DMS 273 (cell line): ENCODE measurements around the gene ANLN.
"Not testable (repeated sequence)": the region's sequence is repeated elsewhere in the genome, so short reads cannot be mapped to it uniquely, and the experiment has no call there.

Experiments used
- DNase-seq: peaks from one replicate; lab custom pipeline; 2025; ENCODE audit not compliant: unreplicated experiment; lab: John Stamatoyannopoulos, UW

ANLN gene

GRCh38 chr7:36389371-36390198, at the start of gene ANLN:
Gene ANLN (plus strand): TSS chr7:36389862. CDS start chr7:36390027, 165 bp downstream.
- peak; percentile 99 for DNase-seq

GRCh38 chr7:36343548-36343947, 46.1 kb upstream of the ANLN start:
- DNase-seq: no peak

- DNase-seq: no peak
Measured at GRCh38 chr7:36344622-36345021, 45.0 kb upstream of the ANLN start.

GRCh38 chr7:36346260-36346831, 43.3 kb upstream of the ANLN start:
- DNase-seq: no peak

GRCh38 chr7:36348256-36348655, 41.4 kb upstream of the ANLN start:
- DNase-seq: no peak

GRCh38 chr7:36348771-36349170, 40.9 kb upstream of the ANLN start:
- no peak for DNase-seq

GRCh38 chr7:36349626-36350025, 40.0 kb upstream of the ANLN start:
- no peak for DNase-seq

GRCh38 chr7:36355490-36355889, 34.2 kb upstream of the ANLN start:
- no peak for DNase-seq

- DNase-seq: no peak
Measured at GRCh38 chr7:36357054-36357453, 32.6 kb upstream of the ANLN start.

- DNase-seq: no peak
Measured at GRCh38 chr7:36358589-36358988, 31.1 kb upstream of the ANLN start.

GRCh38 chr7:36360244-36360643, 29.4 kb upstream of the ANLN start:
- DNase-seq: peak; percentile 85

- DNase-seq: no peak
Measured at GRCh38 chr7:36361227-36361626, 28.4 kb upstream of the ANLN start.

- no peak for DNase-seq
Measured at GRCh38 chr7:36363515-36363914, 26.1 kb upstream of the ANLN start.

- no peak for DNase-seq
Measured at GRCh38 chr7:36366005-36366717, 23.5 kb upstream of the ANLN start.

GRCh38 chr7:36366718-36367560, 22.7 kb upstream of the ANLN start:
- DNase-seq: peak; percentile 99

GRCh38 chr7:36367561-36368077, 22.0 kb upstream of the ANLN start:
- no peak for DNase-seq

- DNase-seq: no peak
Measured at GRCh38 chr7:36368496-36368895, 21.2 kb upstream of the ANLN start.

GRCh38 chr7:36369171-36369570, 20.5 kb upstream of the ANLN start:
- DNase-seq: no peak

- no peak for DNase-seq
Measured at GRCh38 chr7:36370046-36370445, 19.6 kb upstream of the ANLN start.

- no peak for DNase-seq
Measured at GRCh38 chr7:36372156-36372555, 17.5 kb upstream of the ANLN start.

GRCh38 chr7:36378555-36378954, 11.1 kb upstream of the ANLN start:
- DNase-seq: not testable (repeated sequence)
